ENCODE results near the gene OR2S2. TPM values are rescaled to one million over a fixed set of nuclear protein-coding genes. Genes with fewer than 3 reads are reported as not detected.
"Not testable (repeated sequence)": the region's sequence is repeated elsewhere in the genome, so short reads cannot be mapped to it uniquely, and the experiment has no call there.

Gene OR2S2
- polyA plus RNA-seq, 3 donors: not detected

DNA sequence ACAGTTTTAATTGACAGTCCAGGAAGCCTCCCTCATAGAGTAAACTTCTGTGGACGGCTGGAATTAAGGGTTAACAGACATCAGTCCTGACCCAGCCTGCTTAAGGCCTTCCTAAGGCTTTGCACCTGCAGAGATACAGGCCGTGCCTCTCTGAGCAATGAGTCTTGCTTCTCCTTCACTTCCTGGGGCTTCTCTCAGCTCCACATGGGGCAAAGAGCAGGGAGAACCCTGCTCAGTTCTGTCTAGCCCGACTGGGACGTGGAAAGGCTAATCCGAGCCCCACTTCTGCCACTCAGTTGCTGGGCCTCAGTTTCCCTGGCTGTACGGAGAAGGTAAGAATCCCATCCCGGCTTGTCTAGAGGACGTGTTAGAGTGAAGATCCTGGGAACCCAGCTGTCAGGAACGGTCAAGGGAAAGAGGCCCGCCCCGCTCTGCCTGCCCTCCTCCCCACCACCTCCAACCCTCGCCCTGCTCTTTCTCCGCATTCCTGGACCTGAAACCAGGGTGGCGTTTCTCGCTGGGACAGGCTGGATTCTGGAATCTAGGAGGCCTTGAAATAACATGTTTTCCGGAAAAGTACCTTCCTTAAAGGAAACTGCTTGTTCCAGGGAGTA, 42.2 kb downstream of the OR2S2 start:
- 75 to 84% (median 82%) methylated on average over 16 of the region's 16 CpGs for WGBS, 3 donors

DNA sequence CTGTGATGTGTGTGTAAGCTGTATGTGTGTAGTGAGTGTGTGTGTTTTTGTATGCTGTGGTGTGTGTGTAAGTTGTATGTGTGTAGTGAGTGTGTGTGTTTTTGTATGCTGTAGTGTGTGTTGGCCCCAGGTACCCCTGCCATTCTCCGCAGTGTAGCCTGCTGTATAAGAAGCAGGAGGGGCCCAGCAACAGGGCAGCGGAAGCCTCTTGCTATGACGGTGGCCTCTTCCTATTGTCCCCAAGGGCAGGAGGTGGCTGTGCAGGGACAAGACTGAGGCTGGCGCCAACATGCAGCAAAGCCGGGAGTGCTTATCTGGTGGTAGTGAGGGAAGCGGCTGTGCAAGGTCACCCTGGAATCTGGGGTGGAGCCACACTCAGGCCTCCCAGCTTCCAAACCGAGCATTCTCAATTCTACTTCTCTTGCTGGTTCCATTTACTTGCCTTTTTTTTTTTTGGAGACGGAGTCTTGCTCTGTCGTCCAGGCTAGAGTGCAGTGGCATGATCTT, 43.6 kb downstream of the OR2S2 start:
- 19 to 32% (median 25%) methylated on average over 9 of the region's 9 CpGs for WGBS, 3 donors
- no peak overlapping the region for H3K27ac ChIP-seq (ENCODE audit: low read depth, low read length)

More for the DNA sequence above, 42.2 kb downstream of the OR2S2 start:
- no peak overlapping the region for H3K27ac ChIP-seq (ENCODE audit: low read depth, low read length)

GRCh38 chr9:35913429-35913828, 44.5 kb downstream of the OR2S2 start:
- not testable (repeated sequence) for H3K27ac ChIP-seq (ENCODE audit: low read depth, low read length)

DNA sequence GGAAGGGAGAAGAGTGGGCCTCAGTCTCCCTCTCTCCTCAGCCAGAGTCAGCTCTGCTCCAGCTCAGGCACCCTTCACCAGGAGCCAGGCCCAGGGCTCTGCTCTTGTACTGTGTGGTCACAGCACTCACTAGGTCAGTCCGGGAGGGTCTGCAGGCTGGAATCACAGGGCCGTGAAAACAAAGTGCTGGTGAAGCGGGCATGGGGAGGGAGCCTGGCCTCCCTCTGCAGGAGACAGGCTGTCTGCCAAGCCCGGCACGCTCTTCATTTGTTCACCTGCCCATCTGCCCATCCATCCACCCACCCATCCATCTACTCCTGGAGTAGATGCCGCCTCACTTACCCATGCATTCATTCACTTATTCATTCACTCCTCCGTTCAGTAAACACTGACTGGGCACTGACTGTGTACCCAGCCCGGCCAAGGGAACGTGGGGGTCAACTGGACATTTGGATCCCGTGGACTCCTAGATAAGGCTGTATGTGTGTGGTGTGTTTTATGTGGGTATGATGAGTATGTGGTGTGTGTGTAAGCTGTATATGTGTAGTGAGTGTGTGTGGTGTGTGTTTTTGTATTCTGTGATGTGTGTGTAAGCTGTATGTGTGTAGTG, 45.1 kb downstream of the OR2S2 start:
- H3K27ac ChIP-seq (ENCODE audit: low read depth, low read length): no peak overlapping the region
- WGBS, 3 donors: 70 to 74% (median 72%) methylated on average over 10 of the region's 10 CpGs

DNA sequence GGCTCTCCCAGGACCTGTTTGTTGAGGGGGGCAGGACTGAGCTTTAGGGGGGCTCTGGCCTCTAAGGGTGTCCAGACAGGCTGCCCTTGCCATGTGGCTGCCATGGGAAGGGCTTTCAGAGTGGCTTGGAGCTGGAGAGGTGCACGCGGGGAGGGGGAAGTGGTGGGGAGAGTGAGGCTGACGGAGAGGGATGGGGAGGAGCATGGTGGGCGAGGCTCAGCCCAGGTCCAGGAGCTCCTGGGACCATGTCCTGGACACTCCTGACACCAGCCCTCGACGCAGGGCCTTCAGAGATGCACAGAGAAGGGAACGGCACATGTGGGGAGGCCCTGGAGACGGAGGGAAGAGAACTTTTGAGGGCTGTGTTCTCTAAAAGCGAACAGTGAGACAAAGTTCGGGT, 46.3 kb downstream of the OR2S2 start:
- WGBS, 3 donors: 52 to 81% (median 79%) methylated on average over 9 to 10 of the region's 10 CpGs
- no peak overlapping the region for H3K27ac ChIP-seq (ENCODE audit: low read depth, low read length)

DNA sequence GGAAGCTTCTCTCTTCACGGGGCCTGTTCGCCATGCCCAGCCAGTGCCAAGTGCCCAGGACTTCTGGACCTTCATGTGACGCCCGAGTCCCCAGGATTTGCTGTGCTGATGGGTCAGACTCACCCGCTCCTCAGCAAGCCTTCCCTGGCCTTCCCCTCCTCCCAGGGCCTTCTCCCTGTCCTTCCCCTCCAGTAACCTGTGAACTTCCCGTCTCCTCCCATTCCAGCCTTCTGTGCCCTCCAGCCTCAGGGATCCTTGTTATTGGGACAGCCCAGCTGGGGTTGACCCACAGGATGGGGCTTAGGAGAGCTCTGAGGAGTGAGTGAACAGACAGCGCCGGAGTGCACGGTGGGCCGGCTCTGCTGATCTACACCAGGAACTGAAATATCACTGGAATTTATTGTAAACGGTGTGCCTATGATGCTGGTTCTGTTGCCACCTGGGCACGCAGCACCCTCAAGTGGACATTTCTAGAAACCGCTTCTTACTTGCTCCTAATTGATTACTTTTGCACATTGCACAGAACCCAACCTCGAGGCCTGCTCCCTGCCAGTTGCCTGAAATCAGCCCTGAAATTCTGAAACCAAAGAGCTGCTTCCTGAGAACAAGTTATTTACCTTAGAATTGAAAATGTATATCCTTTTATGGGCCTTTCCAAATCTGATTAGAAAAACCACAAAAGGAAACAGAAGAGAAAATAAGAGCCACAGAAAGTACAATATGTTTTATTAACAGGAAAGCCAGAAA, 47.2 kb downstream of the OR2S2 start:
- 51 to 61% (median 59%) methylated on average over 14 of the region's 14 CpGs for WGBS, 3 donors
- no peak overlapping the region for H3K27ac ChIP-seq (ENCODE audit: low read depth, low read length)

- 65 to 89% (median 79%) methylated on average over 34 of the region's 34 CpGs for WGBS, 3 donors
- H3K27ac ChIP-seq (ENCODE audit: low read depth, low read length): peak overlapping the region; percentile 57
Observed at GRCh38 chr9:35909687-35910612, 48.0 kb downstream of the OR2S2 start.

- WGBS, 3 donors: 52 to 81% (median 72%) methylated on average over 11 of the region's 11 CpGs
- H3K27ac ChIP-seq (ENCODE audit: low read depth, low read length): peak within 1 kb of the TSS; percentile 57
Observed at GRCh38 chr9:35909274-35909673, 48.7 kb downstream of the OR2S2 start, which contains the start of gene SPAAR. Gene SPAAR (plus strand): TSS chr9:35909490. CDS start chr9:35910464, 974 bp downstream.

DNA sequence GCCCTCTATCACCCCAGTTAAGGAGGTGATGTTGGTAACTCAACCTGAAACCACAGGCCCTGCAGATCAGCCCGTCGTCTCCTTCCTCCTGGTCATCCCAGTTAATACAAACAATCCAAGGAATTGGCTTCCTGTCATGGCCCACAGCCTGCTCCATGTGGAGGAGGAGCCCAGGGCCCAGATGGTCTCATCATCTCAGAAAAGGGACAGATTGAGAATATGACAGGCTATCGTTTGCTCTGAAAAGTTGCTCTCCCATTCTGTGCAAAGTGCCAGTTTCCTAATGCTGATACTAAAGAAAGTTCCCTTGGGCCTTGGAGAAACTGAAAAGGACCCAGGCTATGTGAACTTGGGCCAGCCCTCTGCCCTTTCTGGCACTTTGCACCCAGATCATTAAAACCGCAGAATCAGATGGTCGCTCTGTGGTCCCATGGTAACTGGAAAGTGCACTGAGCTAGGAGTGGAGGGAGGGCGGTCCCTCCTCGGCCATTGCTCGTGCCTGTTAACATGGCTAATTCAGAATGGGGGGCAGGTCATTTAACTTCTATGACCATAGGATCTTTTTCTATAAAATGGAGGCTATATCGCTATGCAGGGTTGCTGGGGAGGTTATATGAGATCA, 49.3 kb downstream of the OR2S2 start:
- 31 to 74% (median 49%) methylated on average over 9 of the region's 9 CpGs for WGBS, 3 donors
- peak overlapping the region; percentile 57 for H3K27ac ChIP-seq (ENCODE audit: low read depth, low read length)

- peak overlapping the region; percentile 94 for H3K27ac ChIP-seq (ENCODE audit: low read depth, low read length)
- 16 to 52% (median 22%) methylated on average over 13 of the region's 13 CpGs for WGBS, 3 donors
Observed at GRCh38 chr9:35907711-35908503, 50.0 kb downstream of the OR2S2 start.

Other genes starting within 250 kb of the OR2S2 start
- gene TLN1, start 226.0 kb downstream of the OR2S2 start, polyA plus RNA-seq: 100 to 1,000 TPM in 2 of 3 donors, 10 to 100 TPM in 1; 72.4 to 310 (median 201) TPM
- 10 to 100 TPM; 23.1 to 37.0 (median 33.0) TPM for gene CREB3, start 225.5 kb downstream of the OR2S2 start, polyA plus RNA-seq
- gene GBA2, start 208.9 kb downstream of the OR2S2 start, polyA plus RNA-seq: 10 to 100 TPM; 24.0 to 48.8 (median 36.8) TPM
- gene RGP1, start 208.9 kb downstream of the OR2S2 start, polyA plus RNA-seq: 10 to 100 TPM in 1 of 3 donors, 1 to 10 TPM in 2; 7.3 to 16.0 (median 9.9) TPM
- under 1 TPM in 2 of 3 donors, not detected in 1; 0.30 to 1.00 TPM for gene MSMP, start 203.9 kb downstream of the OR2S2 start, polyA plus RNA-seq
- gene NPR2, start 166.6 kb downstream of the OR2S2 start, polyA plus RNA-seq: 10 to 100 TPM in 2 of 3 donors, 1 to 10 TPM in 1; 4.9 to 27.1 (median 18.3) TPM
- gene SPAG8, start 145.9 kb downstream of the OR2S2 start, polyA plus RNA-seq: under 1 TPM; 0.78 to 0.90 (median 0.80) TPM
- 100 to 1,000 TPM in 1 of 3 donors, 10 to 100 TPM in 2; 54.7 to 111 (median 63.3) TPM for gene HINT2, start 143.1 kb downstream of the OR2S2 start, polyA plus RNA-seq
- under 1 TPM in 1 of 3 donors, not detected in 2; 0.03 TPM for gene FAM221B, start 129.4 kb downstream of the OR2S2 start, polyA plus RNA-seq
- 1 to 10 TPM; 4.5 to 5.6 (median 5.1) TPM for gene TMEM8B, start 128.9 kb downstream of the OR2S2 start, polyA plus RNA-seq
- gene OR13J1, start 87.8 kb downstream of the OR2S2 start, polyA plus RNA-seq: not detected
- 1 to 10 TPM; 3.6 to 9.4 (median 4.1) TPM for gene HRCT1, start 52.0 kb downstream of the OR2S2 start, polyA plus RNA-seq
- gene SPAAR, start 48.7 kb downstream of the OR2S2 start, polyA plus RNA-seq: 10 to 100 TPM in 2 of 3 donors, 1 to 10 TPM in 1; 1.5 to 16.9 (median 14.6) TPM
- gene RECK, start 78.8 kb upstream of the OR2S2 start, polyA plus RNA-seq: 10 to 100 TPM in 1 of 3 donors, 1 to 10 TPM in 2; 1.6 to 11.5 (median 7.4) TPM
- gene GLIPR2, start 178.6 kb upstream of the OR2S2 start, polyA plus RNA-seq: 10 to 100 TPM in 2 of 3 donors, 1 to 10 TPM in 1; 4.0 to 67.7 (median 43.7) TPM
- under 1 TPM in 1 of 3 donors, not detected in 2; 0.56 TPM for gene CCIN, start 211.2 kb upstream of the OR2S2 start, polyA plus RNA-seq
- gene CLTA, start 232.8 kb upstream of the OR2S2 start, polyA plus RNA-seq: 100 to 1,000 TPM; 116 to 202 (median 185) TPM